ENCODE results near the gene ZNF362.

Gene ZNF362

GRCh38 chr1:33316601-33317000, 60.3 kb downstream of the ZNF362 start:
- H4K20me1 ChIP-seq (ENCODE audit: control insufficient read depth, insufficient read depth, low read depth, low read length), result no peaks in the 10 kb centered on the region
- no peaks in the 10 kb centered on the region for H3K4me1 ChIP-seq (ENCODE audit: control insufficient read depth, low read length)
- TF ChIP-seq EZH2phosphoT487 (IDR thresholded peaks at IDR 0.05; ENCODE audit: borderline replicate concordance, low read length), result no peak
- TF ChIP-seq, protein P1, sequence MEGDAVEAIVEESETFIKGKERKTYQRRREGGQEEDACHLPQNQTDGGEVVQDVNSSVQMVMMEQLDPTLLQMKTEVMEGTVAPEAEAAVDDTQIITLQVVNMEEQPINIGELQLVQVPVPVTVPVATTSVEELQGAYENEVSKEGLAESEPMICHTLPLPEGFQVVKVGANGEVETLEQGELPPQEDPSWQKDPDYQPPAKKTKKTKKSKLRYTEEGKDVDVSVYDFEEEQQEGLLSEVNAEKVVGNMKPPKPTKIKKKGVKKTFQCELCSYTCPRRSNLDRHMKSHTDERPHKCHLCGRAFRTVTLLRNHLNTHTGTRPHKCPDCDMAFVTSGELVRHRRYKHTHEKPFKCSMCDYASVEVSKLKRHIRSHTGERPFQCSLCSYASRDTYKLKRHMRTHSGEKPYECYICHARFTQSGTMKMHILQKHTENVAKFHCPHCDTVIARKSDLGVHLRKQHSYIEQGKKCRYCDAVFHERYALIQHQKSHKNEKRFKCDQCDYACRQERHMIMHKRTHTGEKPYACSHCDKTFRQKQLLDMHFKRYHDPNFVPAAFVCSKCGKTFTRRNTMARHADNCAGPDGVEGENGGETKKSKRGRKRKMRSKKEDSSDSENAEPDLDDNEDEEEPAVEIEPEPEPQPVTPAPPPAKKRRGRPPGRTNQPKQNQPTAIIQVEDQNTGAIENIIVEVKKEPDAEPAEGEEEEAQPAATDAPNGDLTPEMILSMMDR (IDR thresholded peaks at IDR 0.05; ENCODE audit: low read depth, low read length, poor library complexity, severe bottlenecking), result no peak
- no peak overlapping the region for H3K27ac ChIP-seq (ENCODE audit: low read depth, low read length)
- no peak overlapping the region for H3K4me3 ChIP-seq (ENCODE audit: low read length)
- no peak overlapping the region for H3K4me2 ChIP-seq (ENCODE audit: low read length)
- no peaks in the 10 kb centered on the region for H3K9me3 ChIP-seq (ENCODE audit: control insufficient read depth, insufficient read depth, low read length)
- H3K9me2 ChIP-seq (replicated peaks; ENCODE audit: control insufficient read depth, low read length), result no peaks in the 10 kb centered on the region
- H3K36me3 ChIP-seq (ENCODE audit: control insufficient read depth, low read length), result no peaks in the 10 kb centered on the region
- H3K27me3 ChIP-seq (ENCODE audit: control insufficient read depth, low read length), result peaks cover 28% of the 10 kb centered on the region
- no peaks in the 10 kb centered on the region for H3F3A ChIP-seq (ENCODE audit: control insufficient read depth, insufficient read depth)
- H3K79me2 ChIP-seq (ENCODE audit: control insufficient read depth, low read length), result no peaks in the 10 kb centered on the region

GRCh38 chr1:33317354-33317753, 61.1 kb downstream of the ZNF362 start:
- TF ChIP-seq EZH2phosphoT487 (IDR thresholded peaks at IDR 0.05; ENCODE audit: borderline replicate concordance, low read length), result no peak
- TF ChIP-seq, protein P1 (IDR thresholded peaks at IDR 0.05; ENCODE audit: low read depth, low read length, poor library complexity, severe bottlenecking), result no peak
- Histone ChIP-seq H3K4me3 (ENCODE audit: low read length) (no peak overlapping the region), H3K36me3 (ENCODE audit: control insufficient read depth, low read length) (no peaks in the 10 kb centered on the region), H3K27ac (ENCODE audit: low read depth, low read length) (no peak overlapping the region), H3K27me3 (ENCODE audit: control insufficient read depth, low read length) (peaks cover 28% of the 10 kb centered on the region), H3K4me2 (ENCODE audit: low read length) (no peak overlapping the region), H3K9me3 (ENCODE audit: control insufficient read depth, insufficient read depth, low read length) (no peaks in the 10 kb centered on the region), H3K79me2 (ENCODE audit: control insufficient read depth, low read length) (no peaks in the 10 kb centered on the region), H3F3A (ENCODE audit: control insufficient read depth, insufficient read depth) (no peaks in the 10 kb centered on the region), H4K20me1 (ENCODE audit: control insufficient read depth, insufficient read depth, low read depth, low read length) (no peaks in the 10 kb centered on the region), H3K4me1 (ENCODE audit: control insufficient read depth, low read length) (no peaks in the 10 kb centered on the region), H3K9me2 (replicated peaks; ENCODE audit: control insufficient read depth, low read length) (no peaks in the 10 kb centered on the region)

- Histone ChIP-seq H3K4me3 (ENCODE audit: low read length) (no peak overlapping the region), H3K36me3 (ENCODE audit: control insufficient read depth, low read length) (peaks cover 3% of the 10 kb centered on the region), H3K4me1 (ENCODE audit: control insufficient read depth, low read length) (peaks cover 3% of the 10 kb centered on the region), H3K79me2 (ENCODE audit: control insufficient read depth, low read length) (no peaks in the 10 kb centered on the region), H4K20me1 (ENCODE audit: control insufficient read depth, insufficient read depth, low read depth, low read length) (no peaks in the 10 kb centered on the region), H3K27me3 (ENCODE audit: control insufficient read depth, low read length) (peaks cover 28% of the 10 kb centered on the region), H3K9me3 (ENCODE audit: control insufficient read depth, insufficient read depth, low read length) (no peaks in the 10 kb centered on the region), H3F3A (ENCODE audit: control insufficient read depth, insufficient read depth) (no peaks in the 10 kb centered on the region), H3K27ac (ENCODE audit: low read depth, low read length) (no peak overlapping the region), H3K4me2 (ENCODE audit: low read length) (no peak overlapping the region), H3K9me2 (replicated peaks; ENCODE audit: control insufficient read depth, low read length) (no peaks in the 10 kb centered on the region)
- TF ChIP-seq EZH2phosphoT487 (IDR thresholded peaks at IDR 0.05; ENCODE audit: borderline replicate concordance, low read length), result no peak
- TF ChIP-seq, protein P1 (IDR thresholded peaks at IDR 0.05; ENCODE audit: low read depth, low read length, poor library complexity, severe bottlenecking), result no peak
Measured at GRCh38 chr1:33317946-33318345, 61.7 kb downstream of the ZNF362 start.
